ENCODE data around the gene MTG2. TPM values are rescaled to one million over a fixed set of nuclear protein-coding genes. Genes with fewer than 3 reads are reported as not detected.

The MTG2 gene
- total and polyA plus RNA-seq, 2 donors from 2014 or later: 36.1 to 45.2 TPM

GRCh38 chr20:62232770-62233645 is 50.2 kb downstream of the MTG2 start:
- no peak overlapping the region for H3K27ac ChIP-seq (ENCODE audit: low read depth in 2 of 2, low read length in 2 of 2)
- no peaks in the 10 kb centered on the region for H3K36me3 ChIP-seq (ENCODE audit: control insufficient read depth in 2 of 3, insufficient read depth in 3 of 3, low read length in 3 of 3)
- TF ChIP-seq, protein P1, sequence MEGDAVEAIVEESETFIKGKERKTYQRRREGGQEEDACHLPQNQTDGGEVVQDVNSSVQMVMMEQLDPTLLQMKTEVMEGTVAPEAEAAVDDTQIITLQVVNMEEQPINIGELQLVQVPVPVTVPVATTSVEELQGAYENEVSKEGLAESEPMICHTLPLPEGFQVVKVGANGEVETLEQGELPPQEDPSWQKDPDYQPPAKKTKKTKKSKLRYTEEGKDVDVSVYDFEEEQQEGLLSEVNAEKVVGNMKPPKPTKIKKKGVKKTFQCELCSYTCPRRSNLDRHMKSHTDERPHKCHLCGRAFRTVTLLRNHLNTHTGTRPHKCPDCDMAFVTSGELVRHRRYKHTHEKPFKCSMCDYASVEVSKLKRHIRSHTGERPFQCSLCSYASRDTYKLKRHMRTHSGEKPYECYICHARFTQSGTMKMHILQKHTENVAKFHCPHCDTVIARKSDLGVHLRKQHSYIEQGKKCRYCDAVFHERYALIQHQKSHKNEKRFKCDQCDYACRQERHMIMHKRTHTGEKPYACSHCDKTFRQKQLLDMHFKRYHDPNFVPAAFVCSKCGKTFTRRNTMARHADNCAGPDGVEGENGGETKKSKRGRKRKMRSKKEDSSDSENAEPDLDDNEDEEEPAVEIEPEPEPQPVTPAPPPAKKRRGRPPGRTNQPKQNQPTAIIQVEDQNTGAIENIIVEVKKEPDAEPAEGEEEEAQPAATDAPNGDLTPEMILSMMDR (IDR thresholded peaks at IDR 0.05; ENCODE audit: borderline replicate concordance, extremely low read depth, insufficient read depth): no peak
- H3K9me3 ChIP-seq (ENCODE audit: control insufficient read depth in 2 of 3, insufficient read depth in 1 of 3, low read length in 3 of 3): no peaks in the 10 kb centered on the region
- H3K4me1 ChIP-seq (ENCODE audit: control insufficient read depth in 2 of 3, insufficient read depth in 2 of 3, low read depth in 1 of 3, low read length in 3 of 3): peaks cover 3 to 8% (median 6%) of the 10 kb centered on the region in 3 donors
- FAIRE-seq: no peak
- DNase-seq: no peak
- intact Hi-C loops (cut with DNase I): no loop called here
- H3K4me3 ChIP-seq (ENCODE audit: low read length in 3 of 3): no peak overlapping the region
- no peak overlapping the region for H3K9ac ChIP-seq (ENCODE audit: low read length in 3 of 3)
- H3K27me3 ChIP-seq (ENCODE audit: control insufficient read depth, insufficient read depth, low read length): no peaks in the 10 kb centered on the region

GRCh38 chr20:62233684-62234083 is 50.9 kb downstream of the MTG2 start:
- Histone ChIP-seq H3K27ac (ENCODE audit: low read depth in 2 of 2, low read length in 2 of 2) (no peak overlapping the region), H3K9me3 (ENCODE audit: control insufficient read depth in 2 of 3, insufficient read depth in 1 of 3, low read length in 3 of 3) (no peaks in the 10 kb centered on the region), H3K27me3 (ENCODE audit: control insufficient read depth, insufficient read depth, low read length) (no peaks in the 10 kb centered on the region), H3K4me3 (ENCODE audit: low read length in 3 of 3) (no peak overlapping the region), H3K4me1 (ENCODE audit: control insufficient read depth in 2 of 3, insufficient read depth in 2 of 3, low read depth in 1 of 3, low read length in 3 of 3) (peaks cover 3 to 8% (median 6%) of the 10 kb centered on the region in 3 donors), H3K36me3 (ENCODE audit: control insufficient read depth in 2 of 3, insufficient read depth in 3 of 3, low read length in 3 of 3) (no peaks in the 10 kb centered on the region), H3K9ac (ENCODE audit: low read length in 3 of 3) (no peak overlapping the region)
- FAIRE-seq (no peak), DNase-seq (no peak)
- intact Hi-C loops (cut with DNase I): no loop called here
- TF ChIP-seq, protein P1 (IDR thresholded peaks at IDR 0.05; ENCODE audit: borderline replicate concordance, extremely low read depth, insufficient read depth): no peak

DNA sequence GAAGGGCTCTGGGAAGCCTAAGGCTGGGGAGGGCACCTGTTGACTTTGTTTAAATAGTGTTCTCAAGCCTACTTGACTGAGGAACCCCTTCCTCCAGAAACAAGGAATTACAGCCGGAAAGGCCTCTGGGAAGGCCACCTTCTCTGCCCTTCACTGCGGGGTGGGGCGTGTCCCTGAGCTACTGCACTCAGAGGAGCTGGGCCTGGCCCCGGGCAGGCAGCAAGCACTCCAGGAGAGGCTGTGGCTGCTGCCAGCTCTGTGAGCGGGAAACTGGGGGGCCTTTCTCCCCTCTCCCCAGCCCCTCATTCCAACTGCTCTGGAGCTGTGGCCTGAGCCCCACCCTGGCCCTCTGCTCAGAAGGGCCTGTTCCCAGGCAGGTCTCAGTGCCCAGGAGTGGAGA is 51.5 kb downstream of the MTG2 start:
- H3K4me1 ChIP-seq (ENCODE audit: control insufficient read depth in 2 of 3, insufficient read depth in 2 of 3, low read depth in 1 of 3, low read length in 3 of 3): peaks cover 3 to 11% (median 6%) of the 10 kb centered on the region in 3 donors
- no peak for DNase-seq
- no peak for FAIRE-seq
- no peak overlapping the region for H3K27ac ChIP-seq (ENCODE audit: low read depth in 2 of 2, low read length in 2 of 2)
- H3K4me3 ChIP-seq (ENCODE audit: low read length in 3 of 3): no peak overlapping the region
- no peaks in the 10 kb centered on the region for H3K36me3 ChIP-seq (ENCODE audit: control insufficient read depth in 2 of 3, insufficient read depth in 3 of 3, low read length in 3 of 3)
- H3K27me3 ChIP-seq (ENCODE audit: control insufficient read depth, insufficient read depth, low read length): no peaks in the 10 kb centered on the region
- H3K9ac ChIP-seq (ENCODE audit: low read length in 3 of 3): no peak overlapping the region
- no peaks in the 10 kb centered on the region for H3K9me3 ChIP-seq (ENCODE audit: control insufficient read depth in 2 of 3, insufficient read depth in 1 of 3, low read length in 3 of 3)
- intact Hi-C loops (cut with DNase I): no loop called here
- TF ChIP-seq, protein P1 (IDR thresholded peaks at IDR 0.05; ENCODE audit: borderline replicate concordance, extremely low read depth, insufficient read depth): no peak

All from kidney (tissue), 14 donors.